Measurements from ENCODE around the gene TSEN54.

Gene TSEN54

DNA sequence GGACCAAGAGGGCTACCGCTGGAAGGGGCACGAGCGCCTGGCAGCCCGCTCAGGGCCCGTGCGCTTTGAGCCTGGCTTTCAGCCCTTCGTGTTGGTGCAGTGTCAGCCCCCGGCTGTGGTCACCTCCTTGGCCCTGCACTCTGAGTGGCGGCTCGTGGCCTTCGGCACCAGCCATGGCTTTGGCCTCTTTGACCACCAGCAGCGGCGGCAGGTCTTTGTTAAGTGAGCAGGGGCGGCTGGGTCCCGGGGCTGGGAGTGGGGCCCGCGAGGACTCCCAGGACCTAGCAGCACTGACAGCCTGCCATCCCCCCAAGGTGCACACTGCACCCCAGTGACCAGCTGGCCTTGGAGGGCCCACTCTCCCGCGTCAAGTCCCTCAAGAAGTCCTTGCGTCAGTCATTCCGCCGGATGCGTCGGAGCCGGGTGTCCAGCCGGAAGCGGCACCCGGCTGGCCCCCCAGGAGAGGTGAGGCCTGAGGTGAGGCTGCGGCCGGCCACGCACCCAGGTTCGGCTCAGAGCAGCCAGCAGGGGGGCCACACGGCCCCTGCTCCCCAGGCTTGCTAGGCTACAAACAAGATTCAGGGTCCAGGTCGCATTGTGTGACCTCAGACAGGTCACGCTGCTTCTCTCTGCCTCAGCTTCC lies 53.8 kb downstream of the TSEN54 start:
- DNase-seq: no peak

- DNase-seq: no peak
Measured at GRCh38 chr17:75570772-75571171, 54.4 kb downstream of the TSEN54 start.

DNA sequence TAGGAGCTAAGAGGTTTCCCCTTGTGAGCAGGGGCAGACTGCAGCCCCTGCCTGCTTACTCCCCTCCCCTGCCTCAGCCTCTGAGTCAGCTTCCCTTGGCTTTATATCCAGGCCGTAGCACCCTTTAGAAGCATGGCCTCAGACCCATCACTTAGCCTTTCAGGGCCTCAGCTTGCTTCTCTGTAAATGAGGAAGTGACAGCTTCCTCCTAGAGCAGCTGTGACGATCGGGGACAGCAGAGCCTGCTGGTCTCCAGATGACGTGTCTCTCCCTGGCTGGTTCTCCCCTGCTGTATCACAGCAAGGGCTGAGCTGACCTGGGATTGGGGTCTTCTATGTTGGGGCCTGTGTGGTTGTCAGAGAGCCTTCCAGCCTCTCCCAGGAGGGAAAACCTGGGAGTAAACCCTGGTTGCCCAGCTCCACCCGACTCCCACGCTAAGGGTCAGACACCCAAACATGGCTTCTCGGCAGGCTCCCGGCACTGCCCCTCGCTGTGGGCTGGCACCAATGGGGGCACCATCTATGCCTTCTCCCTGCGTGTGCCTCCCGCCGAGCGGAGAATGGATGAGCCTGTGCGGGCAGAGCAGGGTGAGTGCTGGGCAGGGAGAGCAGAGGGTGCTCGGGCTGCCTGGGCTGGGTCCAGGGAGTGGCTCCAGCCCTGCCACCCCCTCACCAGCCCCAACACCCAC lies 55.0 kb downstream of the TSEN54 start:
- DNase-seq: no peak

GRCh38 chr17:75571885-75572215 lies 55.5 kb downstream of the TSEN54 start:
- no peak for DNase-seq

- no peak for DNase-seq
Measured at GRCh38 chr17:75572713-75573539, 56.6 kb downstream of the TSEN54 start.

GRCh38 chr17:75573540-75573957 lies 57.2 kb downstream of the TSEN54 start:
- DNase-seq: no peak

DNA sequence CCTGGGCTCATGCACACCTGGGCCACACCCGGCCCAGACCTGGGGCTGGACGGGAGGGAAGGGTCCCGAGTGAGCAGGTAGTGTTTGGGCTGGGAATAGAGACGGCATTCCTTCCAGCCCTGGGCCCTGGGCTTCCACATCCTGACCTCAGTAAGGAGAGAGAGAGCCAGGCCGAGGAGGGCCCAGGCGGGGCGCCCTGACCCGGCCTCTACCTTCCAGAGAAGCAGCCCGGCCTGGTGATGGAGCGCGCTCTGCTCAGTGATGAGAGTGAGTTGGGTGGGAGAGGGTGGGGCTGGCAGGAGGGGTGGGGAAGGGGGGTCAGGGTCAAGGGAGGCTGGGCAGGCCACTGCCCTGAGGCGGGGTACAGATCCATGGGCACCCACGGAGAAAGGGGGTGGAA lies 57.7 kb downstream of the TSEN54 start:
- DNase-seq: no peak

Measured in NCI-H2227 treated with DMSO at 0.1 percent for 48 hours (cell line).